WTC11 (cell line): Measurements from ENCODE around the gene HCRT.

ENCODE experiments used
- CTCF ChIP-seq: fragments of 200-600 bp; IDR thresholded peaks from 2 replicates; pipeline ENCODE4 v1.8.0; 2022; ENCODE audit warnings: antibody characterized with exemption
- ZNF121 ChIP-seq: sonication (generic); formaldehyde crosslinking; IDR thresholded peaks from 2 replicates; pipeline ENCODE4 v1.8.0; 2023; ENCODE audit warnings: missing genetic modification reagents

- no peak for TF ChIP-seq CTCF
- no peak for TF ChIP-seq ZNF121
Observed at GRCh38 chr17:42187833-42188232, 2.6 kb upstream of the HCRT start.
